Measurements from ENCODE around the gene ASB15.

- TF ChIP-seq ZFP3 (CRISPR knock-in tag; IDR thresholded peaks at IDR 0.05) (no peak), ISL1 (CRISPR knock-in tag; IDR thresholded peaks at IDR 0.05) (no peak), RARB (CRISPR knock-in tag; IDR thresholded peaks at IDR 0.05) (no peak), CSRNP3 (CRISPR knock-in tag; IDR thresholded peaks at IDR 0.05) (no peak), ZNF70 (CRISPR knock-in tag; IDR thresholded peaks at IDR 0.05) (no peak), ZFP30 (CRISPR knock-in tag; IDR thresholded peaks at IDR 0.05) (no peak)
Measured at GRCh38 chr7:123679614-123680013, 78.0 kb downstream of the ASB15 start.
